ENCODE measurements around the gene UBE2D3. TPM values are rescaled to one million over a fixed set of nuclear protein-coding genes. Genes with fewer than 3 reads are reported as not detected.

Gene UBE2D3
- total and polyA plus RNA-seq, 9 donors, result 216 to 281 (median 262) TPM

DNA sequence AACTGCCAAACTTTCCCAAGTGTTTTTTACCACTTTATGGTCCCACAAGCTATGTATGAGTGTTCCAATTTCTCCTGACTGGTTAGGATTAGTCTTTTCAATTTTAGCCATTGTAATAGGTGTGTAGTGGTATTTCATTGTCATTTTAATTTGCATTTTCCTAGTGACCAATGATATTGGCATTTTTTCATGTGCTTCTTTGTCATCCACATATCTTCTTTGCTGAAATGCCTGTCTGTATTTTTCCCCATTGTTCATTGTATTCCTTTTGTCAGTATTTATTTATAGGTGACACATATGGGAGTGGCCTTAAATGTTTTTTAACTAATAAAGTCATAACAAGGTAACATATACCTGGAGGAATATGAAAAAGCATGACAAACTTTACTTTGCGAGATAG is 9.2 kb upstream of the UBE2D3 start:
- no peak overlapping the region for H3K27ac ChIP-seq (ENCODE audit: low read length)
- no peaks in the 10 kb centered on the region for H3K27me3 ChIP-seq (ENCODE audit: control insufficient read depth, insufficient read depth, low read length)
- no peaks in the 10 kb centered on the region for H3K36me3 ChIP-seq (ENCODE audit: control insufficient read depth, insufficient read depth, low read length)
- no CpG with 5 or more reads among the region's 1 CpG for WGBS (ENCODE audit: insufficient coverage)
- H3K4me3 ChIP-seq (ENCODE audit: low read length), result no peak overlapping the region
- H3K4me1 ChIP-seq (ENCODE audit: control insufficient read depth, insufficient read depth, low read length), result no peaks in the 10 kb centered on the region
- no peak for DNase-seq
- no peaks in the 10 kb centered on the region for H3K9me3 ChIP-seq (replicated peaks; ENCODE audit: control insufficient read depth, low read depth, low read length)

DNA sequence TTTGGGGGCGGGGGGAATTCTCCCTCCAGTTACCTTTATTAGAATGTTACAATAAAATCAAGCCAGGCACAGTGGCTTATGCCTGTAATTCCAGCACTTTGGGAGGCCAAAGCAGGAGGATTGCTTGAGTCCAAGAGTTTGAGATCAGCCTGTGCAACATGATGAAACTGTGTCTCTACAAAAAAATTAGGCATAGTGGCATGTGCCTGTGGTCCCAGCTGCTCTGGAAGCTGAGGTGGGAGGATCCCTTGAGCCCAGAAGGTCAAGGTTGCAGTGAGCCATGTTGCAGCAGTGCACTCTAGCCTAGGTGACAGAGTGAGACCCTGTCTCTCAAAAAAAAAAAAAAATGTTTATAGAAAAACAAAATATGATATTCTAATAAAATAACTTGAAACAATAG is 5.3 kb upstream of the UBE2D3 start:
- no peak overlapping the region for H3K4me3 ChIP-seq (ENCODE audit: low read length)
- H3K27ac ChIP-seq (ENCODE audit: low read length), result no peak overlapping the region
- peaks cover 3% of the 10 kb centered on the region for H3K4me1 ChIP-seq (ENCODE audit: control insufficient read depth, insufficient read depth, low read length)
- H3K9me3 ChIP-seq (replicated peaks; ENCODE audit: control insufficient read depth, low read depth, low read length), result no peaks in the 10 kb centered on the region
- no peak for DNase-seq
- H3K27me3 ChIP-seq (ENCODE audit: control insufficient read depth, insufficient read depth, low read length), result no peaks in the 10 kb centered on the region
- WGBS (ENCODE audit: insufficient coverage), result no CpG with 5 or more reads among the region's 1 CpG
- no peaks in the 10 kb centered on the region for H3K36me3 ChIP-seq (ENCODE audit: control insufficient read depth, insufficient read depth, low read length)

DNA sequence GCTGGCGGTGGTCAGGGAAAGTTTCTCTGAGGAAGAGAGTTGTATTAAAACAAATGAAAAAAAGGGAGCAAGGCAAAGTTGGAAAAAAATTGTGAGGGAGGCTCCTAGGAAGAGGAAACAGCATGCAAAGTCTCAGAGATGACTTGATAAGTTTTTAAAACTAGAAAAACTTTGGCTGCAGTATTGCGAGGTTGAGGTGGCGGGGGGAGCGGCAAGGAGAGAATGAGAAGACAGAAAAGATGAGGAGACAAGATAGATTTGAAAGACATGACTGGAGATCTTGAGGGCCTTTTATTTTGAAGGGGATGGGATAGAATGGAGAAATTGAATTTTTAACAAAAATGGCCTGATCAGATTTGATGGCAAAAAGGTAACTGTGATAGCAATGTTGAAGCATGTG is 4.8 kb upstream of the UBE2D3 start:
- Histone ChIP-seq H3K4me1 (ENCODE audit: control insufficient read depth, insufficient read depth, low read length) (peaks cover 3% of the 10 kb centered on the region), H3K36me3 (ENCODE audit: control insufficient read depth, insufficient read depth, low read length) (no peaks in the 10 kb centered on the region), H3K4me3 (ENCODE audit: low read length) (no peak overlapping the region), H3K27me3 (ENCODE audit: control insufficient read depth, insufficient read depth, low read length) (no peaks in the 10 kb centered on the region), H3K9me3 (replicated peaks; ENCODE audit: control insufficient read depth, low read depth, low read length) (no peaks in the 10 kb centered on the region), H3K27ac (ENCODE audit: low read length) (no peak overlapping the region)
- DNase-seq, result no peak
- 92% methylated on average over 4 of the region's 4 CpGs for WGBS (ENCODE audit: insufficient coverage)

DNA sequence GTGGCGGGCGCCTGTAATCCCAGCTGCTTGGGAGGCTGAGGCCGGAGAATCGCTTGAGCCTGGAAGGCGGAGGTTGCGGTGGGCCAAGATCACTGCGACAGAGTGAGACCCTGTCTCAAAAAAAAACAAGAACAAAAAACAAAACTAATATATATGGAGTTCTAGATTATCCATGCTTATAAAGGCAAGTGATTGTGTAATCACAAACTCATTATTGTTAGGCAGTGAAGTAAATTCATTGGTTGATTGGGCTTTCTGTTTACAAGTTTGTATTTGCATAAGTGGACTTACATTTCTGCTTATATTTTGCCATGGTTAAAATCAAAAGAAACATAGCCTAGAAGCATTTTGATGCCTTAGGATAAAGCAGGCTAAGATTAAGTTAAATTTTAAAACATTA is 2.5 kb upstream of the UBE2D3 start:
- Histone ChIP-seq H3K4me3 (ENCODE audit: low read length) (no peak overlapping the region), H3K4me1 (ENCODE audit: control insufficient read depth, insufficient read depth, low read length) (peaks cover 3% of the 10 kb centered on the region), H3K27ac (ENCODE audit: low read length) (no peak overlapping the region), H3K36me3 (ENCODE audit: control insufficient read depth, insufficient read depth, low read length) (peaks cover 5% of the 10 kb centered on the region), H3K9me3 (replicated peaks; ENCODE audit: control insufficient read depth, low read depth, low read length) (no peaks in the 10 kb centered on the region), H3K27me3 (ENCODE audit: control insufficient read depth, insufficient read depth, low read length) (no peaks in the 10 kb centered on the region)
- no peak for DNase-seq
- WGBS (ENCODE audit: insufficient coverage), result no CpG with 5 or more reads among the region's 7 CpGs

DNA sequence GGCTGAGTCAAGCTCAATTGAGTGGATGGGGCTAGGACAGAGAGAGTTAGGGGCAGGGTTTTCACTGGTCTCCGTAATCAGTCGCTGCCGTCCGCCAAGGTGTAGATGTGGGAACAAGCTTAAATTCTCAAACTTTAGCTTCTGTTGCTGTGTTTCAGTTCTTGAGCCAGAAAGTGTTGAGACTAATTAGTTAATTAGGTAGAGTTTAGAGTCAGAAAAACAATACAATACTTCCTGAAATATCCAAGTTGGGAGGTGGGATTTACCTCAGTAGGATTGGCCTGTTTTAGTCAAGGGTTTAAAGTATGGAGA is 1.1 kb upstream of the UBE2D3 start:
- H3K27me3 ChIP-seq (ENCODE audit: control insufficient read depth, insufficient read depth, low read length), result no peaks in the 10 kb centered on the region
- 0% methylated on average over 3 of the region's 4 CpGs for WGBS (ENCODE audit: insufficient coverage)
- peak overlapping the region; percentile 100 for H3K27ac ChIP-seq (ENCODE audit: low read length)
- H3K4me3 ChIP-seq (ENCODE audit: low read length), result peak overlapping the region; percentile 88
- DNase-seq, result no peak
- H3K4me1 ChIP-seq (ENCODE audit: control insufficient read depth, insufficient read depth, low read length), result peaks cover 3% of the 10 kb centered on the region
- H3K36me3 ChIP-seq (ENCODE audit: control insufficient read depth, insufficient read depth, low read length), result peaks cover 5% of the 10 kb centered on the region
- H3K9me3 ChIP-seq (replicated peaks; ENCODE audit: control insufficient read depth, low read depth, low read length), result no peaks in the 10 kb centered on the region

DNA sequence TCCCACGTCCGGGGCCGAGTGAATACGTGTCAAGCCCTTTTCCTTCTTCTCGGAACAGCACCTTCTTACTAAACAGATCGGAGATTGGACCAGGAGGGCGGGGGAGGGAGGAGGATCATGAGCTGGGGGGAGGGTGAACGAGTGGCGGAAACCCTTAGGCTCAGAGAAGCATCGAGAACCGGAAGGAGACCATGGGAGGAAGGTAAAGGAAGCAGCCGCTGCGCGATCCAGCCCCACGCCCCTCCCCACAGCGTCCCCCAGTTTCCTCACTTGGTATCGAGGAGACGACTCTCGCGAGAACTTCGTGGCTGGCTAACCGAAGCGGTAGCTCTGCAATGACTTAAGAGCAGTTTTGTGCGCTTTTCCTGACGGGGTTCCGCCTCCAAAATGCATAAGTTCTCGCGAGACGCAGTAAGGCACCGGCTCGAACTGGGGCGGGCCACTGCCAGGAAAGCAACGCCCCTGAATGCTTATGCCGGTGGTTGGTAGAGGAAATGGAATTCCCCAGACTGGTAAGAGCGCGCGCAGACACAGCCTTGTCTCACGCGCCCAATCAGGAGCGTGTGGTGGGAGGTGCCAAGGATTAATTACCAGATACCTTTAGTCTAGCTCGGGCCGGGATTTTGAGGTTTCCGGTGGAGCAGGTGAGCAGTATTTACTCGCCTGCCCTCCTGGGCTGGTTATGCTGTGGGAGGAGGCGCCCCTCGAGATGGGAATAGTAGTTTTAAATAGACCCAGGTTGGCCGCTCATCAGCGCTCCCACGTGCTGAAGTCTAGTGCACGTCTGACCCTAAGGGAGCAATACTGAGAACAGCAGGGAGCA is 534 bp upstream of the UBE2D3 start:
- Histone ChIP-seq H3K27ac (ENCODE audit: low read length) (peak overlapping the region; percentile 100), H3K4me3 (ENCODE audit: low read length) (peak overlapping the region; percentile 88), H3K36me3 (ENCODE audit: control insufficient read depth, insufficient read depth, low read length) (peaks cover 8% of the 10 kb centered on the region), H3K4me1 (ENCODE audit: control insufficient read depth, insufficient read depth, low read length) (peaks cover 3% of the 10 kb centered on the region), H3K27me3 (ENCODE audit: control insufficient read depth, insufficient read depth, low read length) (no peaks in the 10 kb centered on the region), H3K9me3 (replicated peaks; ENCODE audit: control insufficient read depth, low read depth, low read length) (no peaks in the 10 kb centered on the region)
- DNase-seq, result peak; percentile 100
- WGBS (ENCODE audit: insufficient coverage), result under 1% methylated on average over 29 of the region's 50 CpGs

DNA sequence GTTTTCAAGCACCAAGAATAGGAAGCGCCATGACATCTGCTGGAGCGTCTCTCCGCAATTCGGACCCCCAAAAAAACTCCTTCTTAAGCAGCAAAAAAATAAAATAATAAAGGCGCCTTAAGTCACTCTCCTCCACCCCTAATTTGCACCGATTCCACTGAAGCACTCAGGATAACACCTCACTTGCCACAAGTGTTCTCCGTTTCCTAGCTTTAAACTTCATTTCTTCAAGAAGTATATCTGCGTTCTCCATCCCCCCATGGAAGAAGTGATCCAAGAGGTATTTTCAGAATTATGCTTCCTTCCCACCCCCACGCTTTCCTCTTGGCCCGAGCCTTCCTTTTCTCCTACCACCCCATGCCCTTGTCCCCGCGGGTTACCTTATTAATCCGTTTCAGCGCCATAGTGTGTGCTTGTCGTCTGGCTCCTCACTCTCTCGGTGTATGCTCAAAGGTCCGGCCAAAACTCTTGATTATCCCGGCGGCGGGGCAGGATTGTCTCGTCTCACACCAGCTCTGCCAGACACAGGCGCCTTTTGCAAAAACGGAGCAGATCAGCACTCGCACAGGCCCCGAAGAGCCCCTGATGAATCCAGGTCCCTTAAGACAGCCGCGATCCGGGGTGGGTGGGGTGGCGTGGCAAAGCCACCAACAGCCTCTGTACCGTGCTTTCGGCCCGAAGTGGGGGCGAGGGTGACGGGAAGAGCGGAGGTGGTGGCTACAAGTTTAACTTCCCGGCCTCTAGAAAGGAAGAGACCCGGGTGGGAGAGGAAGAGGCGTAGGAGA is 1.1 kb downstream of the UBE2D3 start:
- H3K36me3 ChIP-seq (ENCODE audit: control insufficient read depth, insufficient read depth, low read length), result peaks cover 8% of the 10 kb centered on the region
- no peak for DNase-seq
- 0% methylated on average over 37 of the region's 38 CpGs for WGBS (ENCODE audit: insufficient coverage)
- peak overlapping the region; percentile 88 for H3K4me3 ChIP-seq (ENCODE audit: low read length)
- H3K4me1 ChIP-seq (ENCODE audit: control insufficient read depth, insufficient read depth, low read length), result peaks cover 3% of the 10 kb centered on the region
- H3K27me3 ChIP-seq (ENCODE audit: control insufficient read depth, insufficient read depth, low read length), result no peaks in the 10 kb centered on the region
- H3K27ac ChIP-seq (ENCODE audit: low read length), result peak overlapping the region; percentile 100
- no peaks in the 10 kb centered on the region for H3K9me3 ChIP-seq (replicated peaks; ENCODE audit: control insufficient read depth, low read depth, low read length)

DNA sequence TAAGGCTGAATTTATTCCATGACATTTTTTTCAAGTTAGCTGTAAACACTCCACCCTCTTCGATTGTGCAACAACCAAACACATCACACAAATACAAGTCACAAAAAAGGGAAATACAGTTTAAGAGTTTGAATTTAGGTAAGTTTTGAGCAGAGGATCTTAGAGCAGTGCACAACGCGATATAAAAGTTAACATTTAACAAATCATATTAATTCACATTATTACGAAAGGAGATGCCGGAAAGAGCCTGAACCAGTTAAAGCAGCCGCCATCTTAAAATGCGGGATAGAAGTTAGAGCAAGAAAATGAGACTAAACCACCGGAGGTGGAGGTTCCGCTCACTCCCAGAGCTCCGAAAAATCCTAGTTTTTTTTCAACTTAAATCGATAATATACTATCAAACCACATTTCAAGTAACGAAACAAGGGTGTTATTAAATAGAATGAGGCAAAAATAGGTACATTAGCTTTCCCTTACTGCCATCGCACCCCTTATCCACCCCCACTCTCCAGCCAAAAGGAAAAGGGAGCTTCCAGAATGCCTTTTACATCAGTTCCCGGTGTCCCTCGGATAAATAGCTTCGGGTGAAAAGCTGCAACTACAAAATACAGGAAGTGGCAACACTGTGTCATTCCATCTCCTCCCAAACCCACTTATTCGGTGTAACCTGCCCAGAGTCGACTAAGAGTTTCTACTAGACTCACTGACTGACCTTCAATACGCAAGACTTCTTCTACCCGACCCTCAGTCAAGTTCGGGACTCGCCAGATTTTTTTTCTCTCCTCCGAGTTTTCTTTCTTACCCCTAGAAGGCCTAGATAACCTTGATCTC is 1.9 kb downstream of the UBE2D3 start:
- peak; percentile 85 for DNase-seq
- H3K27ac ChIP-seq (ENCODE audit: low read length), result peak overlapping the region; percentile 100
- peaks cover 8% of the 10 kb centered on the region for H3K36me3 ChIP-seq (ENCODE audit: control insufficient read depth, insufficient read depth, low read length)
- no peaks in the 10 kb centered on the region for H3K9me3 ChIP-seq (replicated peaks; ENCODE audit: control insufficient read depth, low read depth, low read length)
- no peaks in the 10 kb centered on the region for H3K27me3 ChIP-seq (ENCODE audit: control insufficient read depth, insufficient read depth, low read length)
- peak overlapping the region; percentile 88 for H3K4me3 ChIP-seq (ENCODE audit: low read length)
- 0% methylated on average over 10 of the region's 23 CpGs for WGBS (ENCODE audit: insufficient coverage)
- peaks cover 3% of the 10 kb centered on the region for H3K4me1 ChIP-seq (ENCODE audit: control insufficient read depth, insufficient read depth, low read length)

DNA sequence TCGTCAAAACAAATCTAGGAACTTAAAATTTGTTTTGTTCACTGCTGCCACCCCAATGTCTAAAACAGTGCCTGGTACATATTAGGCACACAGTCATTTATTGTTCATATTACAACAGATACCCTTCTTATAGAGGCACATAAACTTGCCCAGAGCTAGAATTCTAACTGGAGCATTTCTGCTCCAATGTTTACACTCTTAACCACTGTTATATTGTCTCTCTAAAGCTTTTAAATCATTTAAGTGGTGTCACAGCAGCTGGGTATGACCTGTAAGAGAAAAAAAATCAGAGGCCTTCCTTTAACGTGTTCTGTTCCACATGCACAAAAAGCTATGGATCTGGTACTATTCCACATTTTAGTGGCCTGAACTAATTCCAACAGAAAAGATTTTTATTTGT is 3.0 kb downstream of the UBE2D3 start:
- peak overlapping the region; percentile 100 for H3K27ac ChIP-seq (ENCODE audit: low read length)
- H3K36me3 ChIP-seq (ENCODE audit: control insufficient read depth, insufficient read depth, low read length), result peaks cover 8% of the 10 kb centered on the region
- H3K27me3 ChIP-seq (ENCODE audit: control insufficient read depth, insufficient read depth, low read length), result no peaks in the 10 kb centered on the region
- whole genome bisulfite sequencing (ENCODE audit: insufficient coverage), result 40% methylated on average over 1 of the region's 2 CpGs
- H3K4me3 ChIP-seq (ENCODE audit: low read length), result peak overlapping the region; percentile 88
- H3K9me3 ChIP-seq (replicated peaks; ENCODE audit: control insufficient read depth, low read depth, low read length), result no peaks in the 10 kb centered on the region
- DNase-seq, result peak; percentile 16
- H3K4me1 ChIP-seq (ENCODE audit: control insufficient read depth, insufficient read depth, low read length), result peaks cover 3% of the 10 kb centered on the region

DNA sequence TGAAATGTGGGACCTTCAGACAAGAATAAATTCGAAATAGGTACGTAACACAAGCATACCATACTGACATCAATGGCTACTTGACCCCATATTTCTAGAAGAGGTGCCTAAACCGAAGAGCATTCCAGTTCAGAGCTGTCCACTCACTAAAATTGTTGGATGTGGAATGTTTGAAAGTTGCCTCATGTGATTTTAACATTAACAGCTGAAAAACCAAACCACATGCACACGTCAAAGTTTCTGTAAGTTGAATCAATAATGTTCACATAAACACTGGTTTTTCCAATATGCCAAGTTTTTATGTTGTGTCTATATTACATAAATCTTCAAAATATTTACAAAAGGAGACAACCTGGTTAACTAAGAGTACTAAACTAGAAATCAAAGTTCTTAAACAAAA is 3.5 kb downstream of the UBE2D3 start:
- H3K9me3 ChIP-seq (replicated peaks; ENCODE audit: control insufficient read depth, low read depth, low read length), result no peaks in the 10 kb centered on the region
- peaks cover 9% of the 10 kb centered on the region for H3K36me3 ChIP-seq (ENCODE audit: control insufficient read depth, insufficient read depth, low read length)
- H3K27ac ChIP-seq (ENCODE audit: low read length), result no peak overlapping the region
- no peak overlapping the region for H3K4me3 ChIP-seq (ENCODE audit: low read length)
- no CpG with 5 or more reads among the region's 4 CpGs for WGBS (ENCODE audit: insufficient coverage)
- H3K4me1 ChIP-seq (ENCODE audit: control insufficient read depth, insufficient read depth, low read length), result peaks cover under 1% of the 10 kb centered on the region
- H3K27me3 ChIP-seq (ENCODE audit: control insufficient read depth, insufficient read depth, low read length), result no peaks in the 10 kb centered on the region
- DNase-seq, result no peak
